Aorta (tissue), 5 donors: ENCODE data around the gene HOXD9. TPM values are rescaled to one million over a fixed set of nuclear protein-coding genes. Genes with fewer than 3 reads are reported as not detected.

Source experiments
- ATAC-seq: fragments of 200-7000 bp; cut with Tn5 transposase; one replicate; pipeline ENCODE4 v1.9.1; 2022; ENCODE audit warnings: moderate library complexity; ENCODE audit not compliant: low FRiP score
- DNase-seq, 2 donors: peaks; one replicate each; pipeline ENCODE4 v3.0.0-alpha.2; 2020
- H3K27ac ChIP-seq, 2 donors: one replicate each; pipeline ENCODE4 v1.5.1; 2013; ENCODE audit warnings: low read length in 2 of 2, mild to moderate bottlenecking in 2 of 2, moderate library complexity in 2 of 2, control low read depth in 1 of 2, inconsistent platforms in 1 of 2, low read depth in 1 of 2
- H3K27me3 ChIP-seq, 2 donors: one replicate each; pipeline ENCODE4 v1.6.1; 2013; ENCODE audit warnings: control low read depth in 1 of 2, low read length in 1 of 2, mild to moderate bottlenecking in 1 of 2, moderate library complexity in 1 of 2; ENCODE audit not compliant: insufficient read depth in 2 of 2, control insufficient read depth in 1 of 2
- H3K36me3 ChIP-seq, 2 donors: one replicate each; pipeline ENCODE4 v1.6.1; 2013; ENCODE audit warnings: control low read depth in 1 of 2, low read length in 1 of 2, mild to moderate bottlenecking in 1 of 2; ENCODE audit not compliant: insufficient read depth in 2 of 2, control insufficient read depth in 1 of 2
- H3K4me1 ChIP-seq, 2 donors: one replicate each; pipeline ENCODE4 v1.6.1; 2013; ENCODE audit warnings: low read length in 2 of 2, control low read depth in 1 of 2, mild to moderate bottlenecking in 1 of 2, moderate library complexity in 1 of 2; ENCODE audit not compliant: insufficient read depth in 2 of 2, control insufficient read depth in 1 of 2
- H3K4me3 ChIP-seq, 2 donors: one replicate each; pipeline ENCODE4 v1.5.1; 2013; ENCODE audit warnings: low read length in 2 of 2, control low read depth in 1 of 2, mild to moderate bottlenecking in 1 of 2
- H3K9me3 ChIP-seq: one replicate; pipeline ENCODE4 v1.6.1; 2013; ENCODE audit warnings: mild to moderate bottlenecking, low read length; ENCODE audit not compliant: control insufficient read depth
- WGBS, 2 donors: extraction: QIAGEN DNeasy Blood & Tissue Kit; methylation state at CpG; one replicate each; pipeline ENCODE4 v1.1.7; 2013; 5-methylcytosine and 5-hydroxymethylcytosine counted together
- intact Hi-C, 2 donors: fragments of 100-400 bp; cut with DNase I; formaldehyde crosslinking; loops; one replicate each; pipeline versions ENCODE4 v1.14.2 to v1.15.0; 2022
- polyA plus RNA-seq, 2 donors: library from polyadenylated mRNA; stranded (reverse); fragments of 200-250 nt; gene quantifications; one replicate each; pipeline ENCODE4 v1.2.3, GENCODE V29; 2013
- total RNA-seq, 2 donors: library from RNA; stranded (reverse); fragmentation: NEBNext Ultra II Directional; extraction: Animal tissue kit (Norgen Biotek cat#: 25700); gene quantifications; one replicate each; pipeline ENCODE4 v1.2.1, GENCODE V29; 2021
- donor health status: healthy with polysubstance abuse.
- donor health status: Bipolar disorder and iron deficiency.
- donor health status: DM: no; HTN: no; CAD: no.
- donor health status: DM: no; HTN: no; CAD: no.
- donor health status: DM: yes; HTN: yes; CAD: no.

HOXD9 gene
- total and polyA plus RNA-seq, 4 donors: 0.08 to 2.3 (median 1.8) TPM; not detected in 1

GRCh38 chr2:176101216-176101830 lies 21.2 kb upstream of the HOXD9 start:
- WGBS, 2 donors: 61 to 77% methylated on average over 2 of the region's 2 CpGs
- ATAC-seq: no peak
- intact Hi-C loops: no loop called here
- DNase-seq: no peak
- H3K4me1 ChIP-seq: no peaks in the 10 kb centered on the region
- peaks cover 0 to 5% of the 10 kb centered on the region in 2 donors for H3K27me3 ChIP-seq
- H3K9me3 ChIP-seq: no peaks in the 10 kb centered on the region
- no peak overlapping the region for H3K27ac ChIP-seq
- no peaks in the 10 kb centered on the region for H3K36me3 ChIP-seq
- no peak overlapping the region for H3K4me3 ChIP-seq

GRCh38 chr2:176101842-176102241 lies 20.7 kb upstream of the HOXD9 start:
- no peak overlapping the region for H3K27ac ChIP-seq
- peak in 1 of 2 donors; percentile 8 for DNase-seq
- H3K4me3 ChIP-seq: no peak overlapping the region
- no peak for ATAC-seq
- intact Hi-C loops: no loop called here
- peaks cover 0 to 5% of the 10 kb centered on the region in 2 donors for H3K27me3 ChIP-seq
- WGBS, 2 donors: 83% methylated on average over 5 of the region's 5 CpGs
- H3K4me1 ChIP-seq: no peaks in the 10 kb centered on the region
- no peaks in the 10 kb centered on the region for H3K9me3 ChIP-seq
- no peaks in the 10 kb centered on the region for H3K36me3 ChIP-seq

DNA sequence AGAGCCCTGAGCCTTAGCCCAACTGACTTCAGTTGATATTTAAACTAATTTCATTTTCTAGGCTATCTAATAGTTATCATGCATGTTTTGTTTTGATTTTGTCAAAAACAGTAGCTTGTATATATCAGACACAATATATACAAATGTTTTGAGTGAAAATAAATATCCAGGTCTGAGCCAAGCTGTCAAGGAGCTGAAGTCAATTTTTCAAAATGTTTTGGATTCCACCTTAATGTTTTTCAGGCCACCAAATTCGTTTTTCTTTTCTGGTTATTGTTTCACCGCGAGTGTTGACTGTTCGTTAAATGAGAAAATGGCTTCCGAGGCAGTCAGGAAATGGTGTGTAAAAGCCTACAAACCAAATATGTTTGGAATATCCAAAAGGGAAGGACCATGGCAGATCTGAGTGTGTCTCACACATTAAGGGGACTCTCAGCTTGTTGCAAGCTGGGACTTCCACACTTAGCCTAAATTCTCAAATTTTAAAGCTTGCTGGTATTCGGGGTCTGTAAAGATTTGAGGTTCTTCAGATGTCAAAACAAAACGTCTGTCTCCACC lies 20.1 kb upstream of the HOXD9 start:
- H3K9me3 ChIP-seq: no peaks in the 10 kb centered on the region
- H3K27me3 ChIP-seq: peaks cover 0 to 7% of the 10 kb centered on the region in 2 donors
- no peak overlapping the region for H3K27ac ChIP-seq
- no peak overlapping the region for H3K4me3 ChIP-seq
- DNase-seq (no peak), ATAC-seq (no peak)
- intact Hi-C loops: no loop called here
- H3K36me3 ChIP-seq: no peaks in the 10 kb centered on the region
- H3K4me1 ChIP-seq: no peaks in the 10 kb centered on the region
- 60 to 62% methylated on average over 7 of the region's 7 CpGs for WGBS, 2 donors

- ATAC-seq (no peak), DNase-seq (no peak)
- 73 to 76% methylated on average over 7 of the region's 7 CpGs for WGBS, 2 donors
- Histone ChIP-seq H3K36me3 (no peaks in the 10 kb centered on the region), H3K4me1 (no peaks in the 10 kb centered on the region), H3K9me3 (no peaks in the 10 kb centered on the region), H3K27ac (no peak overlapping the region), H3K4me3 (no peak overlapping the region), H3K27me3 (peaks cover 0 to 7% of the 10 kb centered on the region in 2 donors)
- intact Hi-C loops: no loop called here
Measured at GRCh38 chr2:176103194-176103593, 19.3 kb upstream of the HOXD9 start.

- Histone ChIP-seq H3K4me3 (no peak overlapping the region), H3K27ac (no peak overlapping the region), H3K36me3 (no peaks in the 10 kb centered on the region), H3K9me3 (no peaks in the 10 kb centered on the region), H3K4me1 (no peaks in the 10 kb centered on the region), H3K27me3 (peaks cover 0 to 7% of the 10 kb centered on the region in 2 donors)
- ATAC-seq (no peak), DNase-seq (peak in 1 of 2 donors; percentile 17)
- WGBS, 2 donors: 20 to 22% methylated on average over 17 of the region's 17 CpGs
- intact Hi-C loops: no loop called here
Measured at GRCh38 chr2:176103742-176104315, 18.7 kb upstream of the HOXD9 start.

DNA sequence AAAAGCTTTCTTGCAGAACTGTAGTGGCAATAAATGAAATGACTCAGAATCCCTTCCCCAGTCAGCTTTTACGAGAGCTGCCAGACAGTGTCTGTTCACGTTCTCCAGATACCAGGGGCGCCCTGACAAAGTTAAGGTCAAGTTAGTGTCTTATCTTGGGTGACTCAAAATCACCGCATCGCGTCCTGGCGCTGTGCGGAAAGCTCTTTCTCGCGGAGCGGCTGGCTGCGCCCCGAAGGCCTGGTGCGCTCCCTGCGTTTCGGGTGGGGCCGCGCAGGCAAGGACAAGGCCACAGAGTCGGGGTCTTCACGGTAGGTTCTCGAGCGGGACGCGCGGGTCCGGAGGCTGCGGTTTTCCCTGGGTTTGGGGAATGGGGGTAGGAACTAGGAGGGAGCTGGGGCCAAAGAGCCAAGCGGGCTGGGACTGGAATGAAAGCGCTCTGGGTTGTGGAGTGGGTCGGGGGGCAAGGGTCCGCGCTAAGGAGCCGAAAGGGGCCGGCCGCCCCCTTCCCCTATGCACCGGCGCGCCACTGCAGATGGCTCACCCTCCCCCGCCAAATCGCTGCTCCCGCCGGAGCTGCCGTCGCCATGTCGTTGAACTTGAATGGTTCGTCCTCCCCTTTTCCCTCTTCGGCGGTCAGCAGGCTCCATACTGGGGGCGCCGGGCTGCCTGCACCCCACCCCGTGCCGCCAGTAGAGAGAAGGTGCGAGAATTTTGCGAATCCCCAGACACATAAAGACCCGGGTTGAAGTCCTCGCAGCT lies 18.0 kb upstream of the HOXD9 start:
- Histone ChIP-seq H3K27ac (no peak overlapping the region), H3K4me3 (no peak overlapping the region), H3K27me3 (peaks cover 0 to 7% of the 10 kb centered on the region in 2 donors), H3K4me1 (no peaks in the 10 kb centered on the region), H3K9me3 (no peaks in the 10 kb centered on the region), H3K36me3 (no peaks in the 10 kb centered on the region)
- intact Hi-C loops: no loop called here
- DNase-seq: peak in 1 of 2 donors; percentile 35
- 5 to 6% methylated on average over 54 to 56 of the region's 56 CpGs for WGBS, 2 donors
- peak; percentile 22 for ATAC-seq

- Histone ChIP-seq H3K27me3 (peaks cover 0 to 7% of the 10 kb centered on the region in 2 donors), H3K9me3 (no peaks in the 10 kb centered on the region), H3K4me1 (no peaks in the 10 kb centered on the region), H3K27ac (no peak overlapping the region), H3K4me3 (no peak overlapping the region), H3K36me3 (no peaks in the 10 kb centered on the region)
- intact Hi-C loops: no loop called here
- peak in 1 of 2 donors; percentile 43 for DNase-seq
- no peak for ATAC-seq
- WGBS, 2 donors: 11 to 13% methylated on average over 25 of the region's 25 CpGs
Measured at GRCh38 chr2:176105078-176105729, 17.3 kb upstream of the HOXD9 start.

DNA sequence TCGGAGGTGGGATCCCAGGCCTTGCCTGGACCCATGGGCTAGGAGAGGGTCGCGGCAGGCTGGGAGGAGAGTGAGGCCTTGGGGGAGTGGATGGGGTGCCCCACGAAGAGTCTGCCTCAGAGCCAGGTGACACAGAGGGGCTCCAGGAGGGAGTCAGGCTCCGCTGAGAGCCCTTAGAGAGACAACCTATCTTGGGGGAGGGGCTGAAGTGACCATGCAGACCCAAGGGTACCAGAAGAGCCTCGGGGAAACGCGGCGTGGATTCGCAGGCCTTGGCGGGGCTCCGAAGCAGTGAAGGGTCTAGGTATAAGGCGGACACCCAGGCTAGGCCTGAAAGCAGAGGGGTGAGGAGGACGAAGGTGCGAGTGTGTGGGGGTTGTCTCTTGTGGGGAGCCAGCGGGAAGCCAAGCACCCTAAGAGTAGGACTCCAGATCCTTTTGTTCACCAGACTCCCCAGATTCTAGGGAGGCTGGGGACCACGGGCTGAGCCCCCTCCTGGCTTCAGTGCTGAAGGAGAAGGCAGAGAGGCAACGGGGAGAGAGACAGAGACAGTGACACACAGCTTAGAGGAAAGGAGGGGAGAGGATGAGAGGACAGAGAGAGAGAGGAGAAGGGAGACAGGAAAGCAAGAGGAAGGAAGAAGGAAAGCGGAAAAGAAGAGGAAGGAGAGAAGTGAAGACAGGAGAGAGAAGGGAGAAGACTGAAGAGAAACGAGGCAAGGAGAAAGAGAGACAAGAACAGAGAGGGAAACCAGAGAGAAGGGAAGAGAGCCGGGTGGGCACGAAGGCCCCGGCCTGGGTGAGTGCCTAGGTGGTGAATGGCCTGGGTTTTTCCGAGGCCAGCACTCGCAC lies 16.6 kb upstream of the HOXD9 start:
- no peaks in the 10 kb centered on the region for H3K36me3 ChIP-seq
- H3K27me3 ChIP-seq: peaks cover 0 to 7% of the 10 kb centered on the region in 2 donors
- ATAC-seq (peak; percentile 3), DNase-seq (peak in 1 of 2 donors; percentile 24)
- intact Hi-C loops: no loop called here
- no peak overlapping the region for H3K4me3 ChIP-seq
- H3K9me3 ChIP-seq: no peaks in the 10 kb centered on the region
- no peak overlapping the region for H3K27ac ChIP-seq
- 21 to 24% methylated on average over 25 of the region's 25 CpGs for WGBS, 2 donors
- H3K4me1 ChIP-seq: no peaks in the 10 kb centered on the region
